ACC112 (cell line): ENCODE data around the gene GOLGA8N.
"Not testable (repeated sequence)": the region's sequence is repeated elsewhere in the genome, so short reads cannot be mapped to it uniquely, and the experiment has no call there.

Experiments
- H2AFZ ChIP-seq: fragments of 200-600 bp; sonication (generic); one replicate; pipeline ENCODE4 v1.6.0; 2017; ENCODE audit warnings: antibody characterized with exemption, low read length; ENCODE audit not compliant: unreplicated experiment
- H3K27ac ChIP-seq: fragments of 200-600 bp; sonication (generic); 2 replicates; pipeline ENCODE4 v1.5.1; 2014; ENCODE audit warnings: low read depth, mild to moderate bottlenecking, antibody characterized with exemption, low read length, moderate library complexity
- H3K27me3 ChIP-seq: fragments of 200-600 bp; sonication (generic); 2 replicates; pipeline ENCODE4 v1.6.1; 2014; ENCODE audit warnings: mild to moderate bottlenecking, antibody characterized with exemption, low read length, moderate library complexity, mixed read lengths; ENCODE audit not compliant: insufficient read depth
- H3K36me3 ChIP-seq: fragments of 200-600 bp; sonication (generic); 2 replicates; pipeline ENCODE4 v1.6.1; 2016; ENCODE audit warnings: mild to moderate bottlenecking, antibody characterized with exemption, low read length, moderate library complexity, mixed read lengths; ENCODE audit not compliant: insufficient read depth
- H3K4me1 ChIP-seq: fragments of 200-600 bp; sonication (generic); one replicate; pipeline ENCODE4 v1.6.1; 2016; ENCODE audit warnings: low read length, mixed read lengths; ENCODE audit not compliant: insufficient read depth, unreplicated experiment, control insufficient read depth
- H3K4me3 ChIP-seq: fragments of 200-600 bp; sonication (generic); 2 replicates; pipeline ENCODE4 v1.5.1; 2014; ENCODE audit warnings: mild to moderate bottlenecking, low read depth, low read length
- H3K79me2 ChIP-seq: fragments of 200-600 bp; sonication (generic); one replicate; pipeline ENCODE4 v1.6.0; 2016; ENCODE audit warnings: low read length; ENCODE audit not compliant: control insufficient read depth, unreplicated experiment, insufficient read depth

GOLGA8N gene

GRCh38 chr15:32593151-32593550 is at the start of gene GOLGA8N:
Gene GOLGA8N, plus strand, starts transcription at chr15:32593456.
- H3K4me3 ChIP-seq, H3K4me1 ChIP-seq, H3K27ac ChIP-seq, H2AFZ ChIP-seq, H3K79me2 ChIP-seq, H3K27me3 ChIP-seq, H3K36me3 ChIP-seq: not testable (repeated sequence)

GRCh38 chr15:32543456-32543855 is 49.8 kb upstream of the GOLGA8N start:
- not testable (repeated sequence) for H3K4me1 ChIP-seq, H3K27ac ChIP-seq, H3K79me2 ChIP-seq, H3K27me3 ChIP-seq, H3K36me3 ChIP-seq, H3K4me3 ChIP-seq, H2AFZ ChIP-seq

- H3K4me3 ChIP-seq, H3K4me1 ChIP-seq, H3K36me3 ChIP-seq, H2AFZ ChIP-seq, H3K79me2 ChIP-seq, H3K27ac ChIP-seq, H3K27me3 ChIP-seq: not testable (repeated sequence)
Measured at GRCh38 chr15:32545129-32545528, 48.1 kb upstream of the GOLGA8N start.

- not testable (repeated sequence) for H3K36me3 ChIP-seq, H3K79me2 ChIP-seq, H3K27me3 ChIP-seq, H2AFZ ChIP-seq, H3K4me1 ChIP-seq, H3K27ac ChIP-seq, H3K4me3 ChIP-seq
Measured at GRCh38 chr15:32554587-32554986, 38.7 kb upstream of the GOLGA8N start.

- not testable (repeated sequence) for H3K4me1 ChIP-seq, H2AFZ ChIP-seq, H3K27me3 ChIP-seq, H3K27ac ChIP-seq, H3K4me3 ChIP-seq, H3K36me3 ChIP-seq, H3K79me2 ChIP-seq
Measured at GRCh38 chr15:32562198-32562597, 31.1 kb upstream of the GOLGA8N start.

GRCh38 chr15:32568988-32569387 is 24.3 kb upstream of the GOLGA8N start:
- not testable (repeated sequence) for H3K79me2 ChIP-seq, H2AFZ ChIP-seq, H3K27ac ChIP-seq, H3K36me3 ChIP-seq, H3K27me3 ChIP-seq, H3K4me1 ChIP-seq, H3K4me3 ChIP-seq

GRCh38 chr15:32578482-32578881 is 14.8 kb upstream of the GOLGA8N start:
- not testable (repeated sequence) for H3K27ac ChIP-seq, H3K36me3 ChIP-seq, H3K4me3 ChIP-seq, H3K79me2 ChIP-seq, H3K4me1 ChIP-seq, H2AFZ ChIP-seq, H3K27me3 ChIP-seq

- not testable (repeated sequence) for H3K4me3 ChIP-seq, H3K27ac ChIP-seq, H3K27me3 ChIP-seq, H3K36me3 ChIP-seq, H2AFZ ChIP-seq, H3K79me2 ChIP-seq, H3K4me1 ChIP-seq
Measured at GRCh38 chr15:32585844-32586243, 7.4 kb upstream of the GOLGA8N start.

- H3K36me3 ChIP-seq, H3K79me2 ChIP-seq, H2AFZ ChIP-seq, H3K27me3 ChIP-seq, H3K4me1 ChIP-seq, H3K27ac ChIP-seq, H3K4me3 ChIP-seq: not testable (repeated sequence)
Measured at GRCh38 chr15:32609518-32609917, 16.3 kb downstream of the GOLGA8N start.

GRCh38 chr15:32610719-32611118 is 17.5 kb downstream of the GOLGA8N start:
- H2AFZ ChIP-seq, H3K4me3 ChIP-seq, H3K79me2 ChIP-seq, H3K4me1 ChIP-seq, H3K36me3 ChIP-seq, H3K27ac ChIP-seq, H3K27me3 ChIP-seq: not testable (repeated sequence)

- not testable (repeated sequence) for H3K36me3 ChIP-seq, H3K27me3 ChIP-seq, H3K4me1 ChIP-seq
- H3K27ac ChIP-seq, result peak overlapping the region; percentile 76
- H3K4me3 ChIP-seq, result peak overlapping the region; percentile 81
- peak overlapping the region; percentile 81 for H2AFZ ChIP-seq
- H3K79me2 ChIP-seq, result peaks cover 39% of the 10 kb centered on the region
Measured at GRCh38 chr15:32614712-32615050, 21.4 kb downstream of the GOLGA8N start.
